Embryonic facial prominence (tissue), 1 donor: Measurements from ENCODE around the gene TBC1D13.
"Not testable (repeated sequence)": the region's sequence is repeated elsewhere in the genome, so short reads cannot be mapped to it uniquely, and the experiment has no call there.

ENCODE experiments used
- DNase-seq: peaks from one replicate; pipeline ENCODE4 v3.0.0-alpha.2; 2016; ENCODE audit errors: extremely low spot score

The TBC1D13 gene

DNA sequence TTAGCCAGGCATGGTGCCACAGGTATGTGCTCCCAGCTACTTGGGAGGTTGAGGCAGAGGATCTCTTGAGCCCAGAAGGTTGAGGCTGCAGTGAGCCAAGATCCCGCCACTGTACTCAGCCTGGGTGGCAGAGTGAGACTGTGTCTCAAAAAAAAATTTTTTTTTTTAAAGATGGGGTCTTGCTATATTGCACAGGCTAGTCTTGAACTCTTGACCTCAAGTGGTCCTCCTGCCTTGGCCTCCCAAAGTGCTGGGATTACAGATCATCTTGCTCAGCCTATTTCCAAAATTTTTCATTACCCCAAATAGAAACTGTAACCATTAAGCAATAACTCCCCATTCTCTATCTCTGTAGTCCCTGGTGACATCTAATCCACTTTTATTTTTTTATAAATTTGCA is 4.4 kb upstream of the TBC1D13 start:
- no peak for DNase-seq

DNA sequence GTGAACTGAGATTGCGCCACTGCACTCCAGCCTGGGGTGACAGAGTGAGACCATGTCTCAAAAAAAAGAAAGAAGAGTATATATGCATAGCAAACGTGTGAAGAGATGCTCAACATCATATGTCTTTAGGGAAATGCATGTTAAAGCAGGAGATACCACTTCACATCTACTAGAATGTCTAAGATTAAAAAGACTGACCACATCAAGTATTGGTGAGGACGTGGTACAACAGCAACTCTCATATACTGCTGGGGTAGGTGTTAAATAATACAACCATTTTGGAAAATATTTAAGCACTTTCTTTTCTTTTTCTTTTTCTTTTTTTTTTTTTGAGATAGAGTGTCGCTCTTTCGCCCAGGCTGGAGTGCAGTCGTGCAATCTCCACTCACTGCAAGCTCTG is 1.6 kb upstream of the TBC1D13 start:
- no peak for DNase-seq

DNA sequence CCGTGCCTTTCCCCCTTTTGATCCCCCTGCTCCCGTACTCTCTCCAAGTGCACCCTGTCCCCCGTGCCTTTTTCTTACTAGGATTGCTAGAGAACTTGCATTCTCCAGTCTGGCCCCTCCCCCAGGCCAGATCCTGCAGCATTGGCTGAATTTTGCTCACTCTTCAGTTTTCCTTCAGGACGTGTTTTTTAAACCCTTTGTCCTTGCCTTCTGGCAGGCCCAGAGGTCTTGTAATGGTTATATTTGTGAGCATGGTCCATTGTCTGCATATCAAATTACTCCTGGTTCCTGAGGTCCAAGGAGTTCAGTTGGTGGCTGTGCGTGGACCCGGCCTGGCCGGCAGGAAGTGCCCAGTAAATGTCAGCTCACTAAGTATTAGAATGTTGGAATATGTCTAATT is 606 bp downstream of the TBC1D13 start:
- no peak for DNase-seq

DNA sequence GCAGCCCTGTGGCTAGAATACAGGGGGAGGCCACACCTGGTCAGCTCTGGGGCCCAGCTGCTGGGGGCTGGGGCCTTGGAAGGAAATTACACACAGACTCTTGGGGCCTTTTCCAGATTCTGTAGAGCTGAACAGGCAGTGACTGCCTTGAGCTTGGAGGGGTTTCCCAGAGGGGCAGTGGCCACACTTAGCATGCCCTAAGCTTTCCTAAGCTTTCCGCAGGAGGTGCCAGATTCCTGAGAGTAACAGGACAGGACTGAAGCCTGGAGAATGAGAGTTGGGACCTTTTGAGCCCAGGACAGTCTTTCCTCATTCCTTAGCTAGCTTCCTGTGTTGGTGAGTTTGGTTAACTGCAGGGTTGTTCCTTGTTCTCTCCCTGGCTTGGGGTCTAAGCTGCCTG is 1.4 kb downstream of the TBC1D13 start:
- DNase-seq: no peak

DNA sequence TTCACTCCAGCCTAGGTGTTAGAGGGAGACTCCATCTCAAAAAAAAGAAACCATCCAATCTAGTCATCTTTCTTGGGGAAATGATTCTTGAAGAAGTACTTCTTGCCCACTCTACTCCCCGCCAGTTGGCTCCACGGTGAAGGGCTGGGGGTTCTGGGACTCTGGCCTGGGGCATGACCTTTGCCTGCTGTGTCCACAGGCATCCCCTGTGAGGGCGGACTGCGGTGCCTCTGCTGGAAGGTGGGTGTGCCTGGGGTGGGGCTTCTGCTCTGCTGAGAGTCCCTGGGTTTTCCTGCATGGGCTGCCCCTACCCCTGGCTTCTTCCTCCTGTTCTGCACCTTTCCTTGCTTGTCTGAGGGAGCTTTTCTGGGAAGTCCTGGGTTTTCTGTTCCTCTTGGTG is 3.5 kb downstream of the TBC1D13 start:
- no peak for DNase-seq

DNA sequence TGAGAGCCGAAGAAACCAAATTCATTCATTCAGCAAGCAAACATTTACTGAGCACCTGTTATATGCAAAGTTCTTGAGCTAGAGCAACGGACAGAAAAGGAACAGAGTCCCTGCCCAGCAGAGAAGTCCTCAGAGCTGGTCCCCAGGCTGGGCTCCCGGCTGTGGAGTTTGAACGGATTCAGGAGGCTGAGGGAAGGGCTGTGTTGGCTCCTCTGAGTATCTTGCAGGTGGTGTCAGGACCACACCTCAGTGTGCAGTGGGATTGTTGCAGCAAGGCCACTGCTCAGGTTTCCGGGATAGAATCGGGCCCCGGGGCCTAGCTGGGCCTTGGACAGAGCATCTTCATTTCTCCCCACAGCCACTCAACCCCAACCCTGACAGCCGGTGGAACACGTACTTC is 5.1 kb downstream of the TBC1D13 start:
- no peak for DNase-seq

DNA sequence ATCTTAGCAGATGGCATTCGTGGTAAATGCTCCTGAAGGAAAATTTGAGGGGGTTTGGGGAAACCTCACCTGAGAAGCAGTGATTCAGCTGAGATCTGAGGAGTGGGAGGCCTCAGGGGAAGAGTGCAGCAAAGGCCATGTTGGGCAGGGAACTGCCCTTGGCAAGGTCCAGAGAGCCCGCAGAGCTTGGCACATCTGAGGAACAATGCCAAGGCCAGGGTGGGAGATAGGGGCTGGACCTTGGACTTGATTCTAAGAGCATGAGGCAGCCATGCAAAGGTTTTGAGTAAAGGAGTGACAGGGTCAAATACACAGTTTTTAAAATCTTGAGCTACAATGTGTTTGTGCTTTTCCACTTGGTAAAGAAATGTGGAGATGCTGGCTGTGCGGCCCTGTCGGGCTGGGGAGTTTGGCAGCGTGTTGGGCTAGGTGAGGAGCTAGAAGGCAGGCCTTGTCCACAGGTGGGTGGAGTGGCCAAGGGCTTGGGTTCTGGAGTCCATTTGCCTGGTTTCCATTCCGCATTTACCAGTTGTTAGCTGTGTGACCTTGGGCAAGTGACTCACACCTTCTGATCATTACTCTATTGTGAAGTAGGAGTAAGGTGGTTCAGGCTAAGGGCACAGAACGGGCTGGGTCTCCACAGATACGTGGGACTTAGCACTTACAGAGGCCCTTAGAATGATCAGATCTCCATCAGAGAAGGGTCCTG is 6.1 kb downstream of the TBC1D13 start:
- no peak for DNase-seq

DNA sequence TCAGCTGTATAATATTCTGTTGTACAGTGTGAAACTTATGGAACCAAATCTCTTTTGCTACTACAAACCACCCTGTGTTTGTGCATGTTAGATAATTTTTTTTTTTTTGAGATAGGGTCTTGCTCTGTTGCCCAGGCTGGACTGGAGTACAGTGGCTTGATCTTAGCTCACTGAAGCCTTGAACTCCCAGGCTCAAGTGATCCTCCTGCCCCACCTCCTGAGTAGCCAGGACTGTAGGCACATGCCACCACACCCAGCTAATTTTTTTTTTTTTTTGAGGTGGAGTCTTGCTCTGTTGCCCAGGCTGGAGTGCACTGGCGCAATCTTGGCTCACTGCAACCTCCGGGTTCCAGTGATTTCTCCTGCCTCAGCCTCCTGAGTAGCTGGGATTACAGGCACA is 7.9 kb downstream of the TBC1D13 start:
- DNase-seq: not testable (repeated sequence)

DNA sequence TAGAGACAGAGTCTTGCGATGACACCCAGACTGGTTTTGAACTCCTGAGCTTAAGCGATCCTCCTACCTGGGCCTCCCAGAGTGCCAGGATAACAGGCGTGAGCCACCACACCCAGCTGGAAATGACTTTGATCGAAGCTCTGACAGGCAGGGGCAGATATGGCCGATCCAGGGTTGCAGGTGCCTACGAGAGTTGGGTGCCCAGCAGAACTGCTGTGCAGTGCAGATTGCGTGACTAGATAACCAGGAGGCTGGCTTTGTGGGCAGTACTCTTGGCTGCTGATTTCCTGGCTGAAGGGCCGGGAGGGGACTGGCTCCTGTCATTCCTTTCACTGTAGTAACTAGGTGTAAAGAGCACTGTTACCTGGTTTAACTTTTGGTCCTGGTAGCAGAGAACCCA is 11.8 kb downstream of the TBC1D13 start:
- DNase-seq: no peak

DNA sequence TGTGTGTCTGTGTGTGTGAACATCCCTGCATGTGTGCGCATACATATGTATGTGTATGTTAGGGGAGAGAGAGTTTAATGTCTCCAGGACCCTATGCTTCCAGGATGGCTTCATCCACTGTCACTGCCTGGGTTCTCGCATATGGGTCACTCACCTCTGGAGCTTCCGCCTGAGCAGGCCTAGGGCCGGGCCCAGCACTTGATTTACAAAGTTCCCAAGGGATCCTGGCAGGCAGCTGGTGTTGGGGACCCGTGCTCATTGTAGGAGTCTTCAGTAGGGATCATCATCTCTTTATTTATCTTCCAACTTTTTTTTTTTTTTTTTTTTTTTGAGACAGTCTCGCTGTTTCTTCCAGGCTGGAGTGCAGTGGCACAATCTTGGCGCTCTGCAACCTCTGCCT is 13.0 kb downstream of the TBC1D13 start:
- no peak for DNase-seq

DNA sequence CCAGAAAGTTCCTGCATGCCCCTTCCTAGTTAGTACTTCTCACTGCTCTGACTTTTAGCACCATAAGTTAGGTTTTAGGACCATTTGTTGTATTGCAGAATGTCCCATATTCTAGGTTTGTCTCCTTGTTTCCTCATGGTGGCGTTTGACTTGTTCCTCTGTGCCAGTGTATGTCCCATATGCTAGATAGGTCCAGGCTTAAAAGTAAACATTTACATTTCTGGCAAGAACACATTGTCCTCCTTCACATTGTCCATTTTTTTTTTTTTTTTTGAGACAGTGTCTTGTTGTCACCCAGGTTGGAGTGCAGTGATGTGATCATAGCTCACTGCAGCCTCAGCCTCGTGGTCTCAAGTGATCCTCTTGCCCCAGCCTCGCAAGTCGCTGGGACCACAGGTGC is 15.4 kb downstream of the TBC1D13 start:
- no peak for DNase-seq

DNA sequence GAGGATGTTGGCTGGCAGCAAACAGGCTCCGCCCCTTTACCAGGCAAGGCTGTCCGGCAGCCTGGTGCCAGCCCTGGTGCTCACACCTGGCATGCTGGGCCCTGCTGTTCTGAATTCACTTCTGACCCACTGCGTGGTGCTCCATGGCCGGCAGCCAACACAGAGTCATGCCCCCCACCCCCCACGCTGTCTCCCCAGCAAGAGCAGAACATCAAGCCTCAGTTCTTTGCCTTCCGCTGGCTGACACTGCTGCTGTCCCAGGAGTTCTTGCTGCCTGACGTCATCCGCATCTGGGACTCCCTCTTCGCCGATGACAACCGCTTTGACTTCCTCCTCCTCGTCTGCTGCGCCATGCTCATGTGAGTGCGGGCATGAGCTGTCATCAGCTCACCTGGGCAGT is 18.6 kb downstream of the TBC1D13 start:
- DNase-seq: no peak

DNA sequence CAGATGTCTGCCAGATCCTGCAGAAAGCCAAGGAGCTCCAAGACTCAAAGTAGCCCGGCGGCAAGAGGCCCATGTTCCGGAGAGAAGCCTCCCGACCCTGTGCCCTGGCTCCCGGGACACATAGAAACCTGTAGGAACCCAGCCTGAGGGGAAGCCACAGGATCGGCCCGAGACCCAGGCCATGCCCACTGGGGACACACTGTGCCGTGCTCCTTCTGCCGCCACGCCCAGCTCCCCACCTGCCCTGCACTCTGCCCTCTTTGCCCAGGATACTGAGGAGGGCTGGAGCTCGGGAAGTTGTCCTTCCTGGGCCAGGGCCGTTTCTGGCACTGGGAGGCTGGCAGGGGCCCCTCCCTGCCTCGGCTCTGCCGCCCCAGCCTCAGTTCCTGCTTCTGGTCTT is 20.8 kb downstream of the TBC1D13 start:
- no peak for DNase-seq

DNA sequence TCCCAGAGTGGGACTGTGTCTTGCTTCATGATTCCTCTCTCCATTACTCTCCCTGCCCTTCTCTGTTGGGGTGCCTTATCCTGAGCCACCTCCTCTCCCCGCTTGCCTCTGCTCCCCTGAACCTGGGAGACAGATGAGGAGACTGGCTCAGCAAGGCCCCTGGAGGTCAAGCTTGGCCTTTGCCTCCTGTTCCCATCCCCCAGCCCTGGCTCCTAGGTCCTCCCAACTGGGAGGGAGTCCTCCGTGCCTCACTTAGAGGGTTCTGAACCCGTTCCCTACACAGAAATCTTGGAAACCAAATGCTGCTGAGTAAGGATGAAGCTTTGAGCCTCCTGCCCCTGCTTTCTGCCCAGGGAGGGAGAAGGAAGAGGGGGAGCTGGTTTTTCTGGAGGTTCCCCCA is 21.5 kb downstream of the TBC1D13 start:
- DNase-seq: no peak

DNA sequence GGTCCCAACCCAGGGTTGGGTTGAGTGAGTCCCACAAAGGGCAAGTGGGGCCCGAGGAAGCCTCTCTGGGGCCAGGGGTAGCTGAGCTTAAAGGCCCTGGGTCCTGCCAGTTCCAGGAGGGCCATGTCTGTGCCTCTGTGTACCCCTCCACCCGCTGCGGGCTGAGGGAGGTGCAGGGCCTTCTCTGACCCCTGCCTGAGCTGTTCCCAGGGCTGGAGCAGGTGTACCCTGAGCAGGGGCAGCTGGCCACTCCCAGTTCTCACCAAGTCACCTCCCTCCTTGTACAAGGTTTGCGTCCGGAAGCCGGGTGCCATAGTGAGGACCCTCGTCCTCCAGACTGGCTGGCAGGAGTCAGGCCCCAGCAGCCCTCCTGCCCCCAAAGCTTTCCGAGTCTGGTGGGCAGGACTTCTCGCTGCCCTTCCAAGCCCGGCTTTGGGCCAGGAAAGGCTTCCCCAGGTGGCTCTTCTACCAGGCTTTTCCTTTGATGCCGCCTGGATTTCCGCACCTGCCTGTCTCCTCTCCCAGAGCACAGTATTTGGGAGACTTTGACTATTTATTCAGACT is 22.1 kb downstream of the TBC1D13 start:
- no peak for DNase-seq

DNA sequence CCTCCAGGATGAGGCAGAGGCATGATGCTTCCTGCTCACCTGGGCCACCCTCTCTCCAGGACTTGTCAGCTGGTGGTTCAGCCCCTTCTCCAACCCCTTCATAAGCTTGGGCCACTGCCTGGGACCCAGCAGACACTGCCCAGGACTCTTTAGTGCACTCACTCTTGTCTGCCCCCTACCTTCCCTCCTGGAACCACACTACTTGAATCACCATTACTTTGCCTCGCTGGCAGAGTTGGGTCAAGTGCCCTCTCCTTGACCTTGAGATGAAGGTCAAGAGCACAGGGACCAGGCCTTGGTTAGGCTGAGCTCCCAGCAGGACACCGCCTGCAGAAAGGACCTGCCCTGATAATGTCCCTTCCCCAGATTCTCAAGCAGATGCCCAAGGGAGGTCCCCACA is 22.8 kb downstream of the TBC1D13 start:
- no peak for DNase-seq

DNA sequence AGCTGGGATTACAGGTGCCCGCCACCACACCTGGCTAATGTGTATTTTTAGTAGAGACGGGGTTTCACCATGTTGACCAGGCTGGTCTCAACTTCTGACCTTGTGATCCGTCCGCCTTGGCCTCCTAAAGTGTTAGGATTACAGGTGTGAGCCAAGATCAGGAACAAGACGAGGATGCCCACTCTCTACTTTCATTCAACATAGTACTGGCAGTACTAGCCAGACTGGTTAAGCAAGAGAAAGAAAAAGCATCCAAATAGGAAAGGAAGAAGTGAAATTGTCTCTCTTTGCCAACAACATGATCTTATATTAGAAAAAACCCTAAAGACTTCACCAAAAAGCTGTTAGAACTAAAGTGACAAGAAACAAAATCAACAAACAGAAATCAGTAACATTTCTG is 23.8 kb downstream of the TBC1D13 start:
- DNase-seq: no peak

DNA sequence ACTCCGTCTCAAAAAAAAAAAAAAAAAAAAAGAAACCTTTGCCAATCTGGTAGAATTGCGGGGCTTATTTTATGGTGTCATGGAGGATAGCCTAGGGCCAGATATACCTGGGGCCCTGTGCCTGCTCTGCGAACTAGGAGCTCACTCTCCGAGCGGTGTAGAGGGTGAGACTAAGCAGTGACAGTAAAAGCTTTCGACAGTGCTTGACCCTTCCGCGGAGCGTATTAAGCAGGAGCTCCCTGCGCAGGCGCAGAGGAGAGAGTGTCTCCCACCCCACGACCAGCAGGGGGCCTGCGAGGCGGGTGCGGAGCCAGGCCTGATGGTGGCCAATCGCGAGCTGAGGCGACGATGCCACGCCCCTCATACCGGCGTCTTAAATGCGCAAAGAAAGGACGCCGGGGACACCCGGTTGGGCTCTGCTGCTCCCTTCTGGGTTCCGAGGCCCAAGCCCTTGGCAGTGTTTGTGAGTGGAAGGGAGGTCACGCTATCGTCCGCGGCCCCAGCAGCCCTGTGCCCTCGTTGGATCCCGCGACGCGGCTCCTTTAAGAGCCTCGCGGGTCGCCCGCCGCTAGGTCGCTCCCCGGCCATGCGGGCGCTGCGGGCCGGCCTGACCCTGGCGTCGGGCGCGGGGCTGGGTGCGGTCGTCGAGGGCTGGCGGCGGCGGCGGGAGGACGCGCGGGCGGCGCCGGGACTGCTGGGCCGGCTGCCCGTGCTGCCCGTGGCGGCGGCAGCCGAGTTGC is 31.2 kb downstream of the TBC1D13 start, which contains the start of gene ENDOG:
Gene ENDOG (plus strand): TSS at position 402 of the 740 bp plus-strand sequence. CDS start 185 bp downstream, at position 587.
- DNase-seq: peak; percentile 75

DNA sequence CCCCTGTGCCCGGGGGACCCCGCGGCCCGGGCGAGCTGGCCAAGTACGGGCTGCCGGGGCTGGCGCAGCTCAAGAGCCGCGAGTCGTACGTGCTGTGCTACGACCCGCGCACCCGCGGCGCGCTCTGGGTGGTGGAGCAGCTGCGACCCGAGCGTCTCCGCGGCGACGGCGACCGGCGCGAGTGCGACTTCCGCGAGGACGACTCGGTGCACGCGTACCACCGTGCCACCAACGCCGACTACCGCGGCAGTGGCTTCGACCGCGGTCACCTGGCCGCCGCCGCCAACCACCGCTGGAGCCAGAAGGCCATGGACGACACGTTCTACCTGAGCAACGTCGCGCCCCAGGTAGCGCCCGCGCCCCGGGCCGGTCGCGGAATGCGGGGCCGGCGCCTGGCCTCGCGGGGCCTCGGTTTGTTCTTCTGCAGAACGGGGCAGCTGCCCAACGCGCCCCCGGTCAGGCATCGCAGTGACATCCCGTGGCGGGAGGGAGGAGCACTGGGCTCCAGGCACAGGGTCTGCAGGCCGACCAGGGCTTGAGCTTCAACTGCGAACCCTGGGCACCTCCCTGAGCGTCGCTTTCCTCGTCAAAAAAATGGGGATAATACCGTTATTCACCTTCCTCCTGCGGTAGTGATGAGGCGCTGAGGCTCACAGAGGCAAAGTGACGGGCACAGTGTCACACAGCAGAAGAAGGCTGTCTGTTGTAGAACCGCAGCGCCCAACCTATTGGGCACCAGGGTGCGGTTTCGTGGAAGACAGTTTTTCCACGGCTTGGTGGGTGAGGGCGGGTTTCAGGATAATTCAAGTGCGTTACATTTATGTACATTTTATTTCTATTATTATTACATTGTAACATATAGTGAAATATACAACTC is 32.0 kb downstream of the TBC1D13 start:
- no peak for DNase-seq

DNA sequence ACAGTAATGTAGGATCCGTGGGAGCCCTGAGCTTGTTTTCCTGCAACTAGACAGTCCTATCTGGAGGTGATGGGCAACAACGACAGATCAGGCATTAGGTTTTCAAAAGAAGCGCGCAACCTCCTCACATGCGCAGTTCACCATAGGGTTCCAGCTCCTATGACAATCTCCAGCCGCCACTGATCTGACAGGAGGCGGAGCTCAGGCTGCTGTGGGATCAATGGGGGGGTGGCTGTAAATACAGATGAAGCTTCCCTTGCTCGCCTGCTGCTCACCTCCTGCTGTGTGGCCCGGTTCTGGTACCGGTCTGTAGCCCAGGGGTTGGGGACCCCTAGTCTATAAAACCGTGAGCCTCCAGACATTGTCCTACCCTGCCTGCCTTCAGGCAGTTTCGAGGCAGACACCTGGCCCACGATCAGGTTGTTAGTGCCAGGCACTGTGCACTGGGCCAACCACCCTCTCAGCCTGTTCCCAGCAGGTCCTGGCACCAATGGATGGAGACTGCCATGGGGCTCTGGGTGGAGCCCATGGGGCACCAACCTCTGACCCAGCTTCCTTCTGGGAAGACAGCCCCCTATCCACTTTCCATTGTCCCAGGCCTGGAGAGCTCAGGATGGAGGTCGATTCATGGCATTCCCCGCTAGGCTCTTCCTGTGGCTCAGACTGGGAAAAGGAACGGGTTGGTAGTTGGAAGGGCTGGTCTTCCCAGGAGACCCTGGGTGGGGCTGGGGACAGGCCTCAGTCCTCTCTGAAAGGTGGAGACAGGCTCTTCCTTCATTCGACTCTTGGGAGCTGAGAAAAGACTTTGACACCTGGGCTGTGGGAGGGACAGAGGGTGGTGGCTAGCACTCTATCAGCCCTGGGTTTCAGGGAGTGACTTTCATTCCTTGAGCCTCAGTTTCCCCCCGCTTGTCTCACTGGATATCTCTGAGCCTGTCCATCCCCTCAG is 32.9 kb downstream of the TBC1D13 start:
- DNase-seq: no peak
